Mucosa of descending colon (tissue), 3 donors: Measurements from ENCODE around the gene UHRF2. TPM values are rescaled to one million over a fixed set of nuclear protein-coding genes. Genes with fewer than 3 reads are reported as not detected.

Experiments used
- ATAC-seq: fragments of 200-7000 bp; cut with Tn5 transposase; one replicate; pipeline ENCODE4 v1.9.1; 2020; ENCODE audit warnings: mild to moderate bottlenecking, moderate library complexity
- DNase-seq, 3 donors: peaks; one replicate each; pipeline ENCODE4 v3.0.0-alpha.2; 2020
- H3K36me3 ChIP-seq: fragments of 200-600 bp; one replicate; pipeline ENCODE4 v1.8.0; 2021; ENCODE audit warnings: low read depth, mild to moderate bottlenecking
- H3K4me1 ChIP-seq: fragments of 200-600 bp; one replicate; pipeline ENCODE4 v1.8.0; 2021; ENCODE audit warnings: low read depth, mild to moderate bottlenecking
- H3K4me3 ChIP-seq: fragments of 200-600 bp; one replicate; pipeline ENCODE4 v1.8.0; 2021; ENCODE audit warnings: mild to moderate bottlenecking
- H3K9me3 ChIP-seq: fragments of 200-600 bp; one replicate; pipeline ENCODE4 v1.8.0; 2021; ENCODE audit warnings: mild to moderate bottlenecking
- intact Hi-C, 2 donors: fragments of 100-400 bp; cut with DNase I in 1 of 2; cut with micrococcal nuclease in 1 of 2; formaldehyde crosslinking; loops; one replicate each; pipeline versions ENCODE4 v1.11.0 to v1.11.1; 2022; cut with DNase I, micrococcal nuclease
- total RNA-seq, 3 donors: library from RNA; stranded (reverse); fragmentation: NEBNext Ultra II Directional in 2 of 3; extraction: Animal tissue kit (Norgen Biotek cat#: 25700) in 2 of 3; gene quantifications; one replicate each; pipeline versions ENCODE4 v1.2.1 to v1.2.4, GENCODE V29; 2021 to 2023
- TF ChIP-seq, protein P1 (sequence below): fragments of 200-600 bp; IDR thresholded peaks from one replicate; pipeline ENCODE4 v1.8.0; 2022; ENCODE audit warnings: antibody characterized with exemption, mild to moderate bottlenecking
- donor health status: DM: no; HTN: no; CAD: no; lungs with moderate emphysema.
- donor health status: DM: no; HTN: no; CAD: no.
- donor health status: DM: no; HTN: yes; CAD: no.

UHRF2 gene
- total RNA-seq, 3 donors from 2014 or later: 28.1 to 42.0 (median 37.9) TPM

DNA sequence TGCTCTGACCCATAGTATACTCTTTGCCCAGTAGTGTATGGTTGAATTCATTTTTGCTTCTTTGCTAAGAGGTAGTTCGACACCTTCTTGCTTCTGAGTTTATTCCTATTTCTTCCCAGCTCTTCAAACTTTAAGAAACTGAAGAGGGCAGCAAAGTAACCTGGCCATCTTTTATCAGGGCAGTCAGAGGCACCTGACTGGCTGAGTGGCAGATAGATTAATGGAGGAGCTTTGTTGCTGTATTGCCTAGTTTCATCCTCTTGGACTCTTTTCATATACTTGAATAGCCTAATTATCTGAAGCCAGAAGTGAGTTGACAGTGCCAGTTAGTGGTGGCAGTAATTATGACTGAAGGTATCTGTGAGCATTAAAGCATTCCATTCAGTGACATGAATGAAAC lies 82.5 kb downstream of the UHRF2 start:
- DNase-seq (no peak), ATAC-seq (no peak)
- Histone ChIP-seq H3K4me1 (no peaks in the 10 kb centered on the region), H3K4me3 (no peak overlapping the region), H3K36me3 (no peaks in the 10 kb centered on the region), H3K9me3 (no peaks in the 10 kb centered on the region)
- TF ChIP-seq, protein P1, sequence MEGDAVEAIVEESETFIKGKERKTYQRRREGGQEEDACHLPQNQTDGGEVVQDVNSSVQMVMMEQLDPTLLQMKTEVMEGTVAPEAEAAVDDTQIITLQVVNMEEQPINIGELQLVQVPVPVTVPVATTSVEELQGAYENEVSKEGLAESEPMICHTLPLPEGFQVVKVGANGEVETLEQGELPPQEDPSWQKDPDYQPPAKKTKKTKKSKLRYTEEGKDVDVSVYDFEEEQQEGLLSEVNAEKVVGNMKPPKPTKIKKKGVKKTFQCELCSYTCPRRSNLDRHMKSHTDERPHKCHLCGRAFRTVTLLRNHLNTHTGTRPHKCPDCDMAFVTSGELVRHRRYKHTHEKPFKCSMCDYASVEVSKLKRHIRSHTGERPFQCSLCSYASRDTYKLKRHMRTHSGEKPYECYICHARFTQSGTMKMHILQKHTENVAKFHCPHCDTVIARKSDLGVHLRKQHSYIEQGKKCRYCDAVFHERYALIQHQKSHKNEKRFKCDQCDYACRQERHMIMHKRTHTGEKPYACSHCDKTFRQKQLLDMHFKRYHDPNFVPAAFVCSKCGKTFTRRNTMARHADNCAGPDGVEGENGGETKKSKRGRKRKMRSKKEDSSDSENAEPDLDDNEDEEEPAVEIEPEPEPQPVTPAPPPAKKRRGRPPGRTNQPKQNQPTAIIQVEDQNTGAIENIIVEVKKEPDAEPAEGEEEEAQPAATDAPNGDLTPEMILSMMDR: no peak
- intact Hi-C loops: no loop called here

GRCh38 chr9:6498982-6499381 lies 86.0 kb downstream of the UHRF2 start:
- ATAC-seq: no peak
- TF ChIP-seq, protein P1: no peak
- Histone ChIP-seq H3K4me3 (no peak overlapping the region), H3K36me3 (no peaks in the 10 kb centered on the region), H3K9me3 (no peaks in the 10 kb centered on the region), H3K4me1 (no peaks in the 10 kb centered on the region)
- no peak for DNase-seq
- intact Hi-C loops: no loop called here

GRCh38 chr9:6501526-6502210 lies 88.7 kb downstream of the UHRF2 start:
- Histone ChIP-seq H3K36me3 (no peaks in the 10 kb centered on the region), H3K4me1 (no peaks in the 10 kb centered on the region), H3K4me3 (no peak overlapping the region), H3K9me3 (no peaks in the 10 kb centered on the region)
- intact Hi-C loops: no loop called here
- DNase-seq (no peak), ATAC-seq (no peak)
- TF ChIP-seq, protein P1: no peak

- intact Hi-C loops: no loop called here
- ATAC-seq (peak; percentile 92), DNase-seq (no peak)
- TF ChIP-seq, protein P1: no peak
- no peak overlapping the region for H3K4me3 ChIP-seq
- H3K9me3 ChIP-seq: no peaks in the 10 kb centered on the region
- H3K36me3 ChIP-seq: no peaks in the 10 kb centered on the region
- no peaks in the 10 kb centered on the region for H3K4me1 ChIP-seq
Observed at GRCh38 chr9:6502399-6502798, 89.4 kb downstream of the UHRF2 start.

- no peak for ATAC-seq
- H3K9me3 ChIP-seq: no peaks in the 10 kb centered on the region
- H3K36me3 ChIP-seq: no peaks in the 10 kb centered on the region
- intact Hi-C loops: no loop called here
- no peaks in the 10 kb centered on the region for H3K4me1 ChIP-seq
- H3K4me3 ChIP-seq: no peak overlapping the region
- TF ChIP-seq, protein P1: no peak
- no peak for DNase-seq
Observed at GRCh38 chr9:6506571-6506970, 93.6 kb downstream of the UHRF2 start.
